GM12864 (cell line): ENCODE measurements around the gene HAUS8.

ENCODE experiments used
- DNase-seq: peaks from one replicate; pipeline ENCODE4 v3.0.0-alpha.2; 2011; ENCODE audit warnings: low read depth
- H3K4me3 ChIP-seq: 2 replicates; pipeline ENCODE4 v1.5.1; 2011; ENCODE audit warnings: mild to moderate bottlenecking, low read depth, low read length, control low read depth
- TF ChIP-seq, protein P1 (sequence below): IDR thresholded peaks from 2 replicates; pipeline ENCODE4 v1.5.1; 2011; ENCODE audit warnings: low read depth, mild to moderate bottlenecking, moderate library complexity, low read length, control low read depth, inconsistent platforms; ENCODE audit errors: missing control alignments

Gene HAUS8

DNA sequence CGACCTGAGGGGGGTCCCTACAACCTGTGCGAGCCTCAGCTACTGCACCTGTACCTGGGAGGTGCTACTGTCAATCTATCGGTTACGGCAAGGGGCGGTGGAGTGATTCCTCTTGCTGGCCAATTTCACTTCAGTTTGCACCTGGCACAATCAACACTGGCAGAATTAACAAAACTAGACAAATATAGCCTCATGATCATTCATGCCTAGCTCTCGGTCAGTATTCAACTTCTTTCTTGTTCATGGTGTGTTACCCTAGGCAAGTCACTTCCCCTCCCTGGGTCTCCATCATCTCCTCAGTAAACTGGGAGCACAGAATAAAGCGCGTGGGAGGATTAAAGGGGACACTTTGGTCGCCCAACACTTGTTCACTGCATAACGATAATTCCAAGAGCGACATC is 618 bp downstream of the HAUS8 start:
- H3K4me3 ChIP-seq: peak overlapping the region; percentile 86
- no peak for DNase-seq
- TF ChIP-seq, protein P1, sequence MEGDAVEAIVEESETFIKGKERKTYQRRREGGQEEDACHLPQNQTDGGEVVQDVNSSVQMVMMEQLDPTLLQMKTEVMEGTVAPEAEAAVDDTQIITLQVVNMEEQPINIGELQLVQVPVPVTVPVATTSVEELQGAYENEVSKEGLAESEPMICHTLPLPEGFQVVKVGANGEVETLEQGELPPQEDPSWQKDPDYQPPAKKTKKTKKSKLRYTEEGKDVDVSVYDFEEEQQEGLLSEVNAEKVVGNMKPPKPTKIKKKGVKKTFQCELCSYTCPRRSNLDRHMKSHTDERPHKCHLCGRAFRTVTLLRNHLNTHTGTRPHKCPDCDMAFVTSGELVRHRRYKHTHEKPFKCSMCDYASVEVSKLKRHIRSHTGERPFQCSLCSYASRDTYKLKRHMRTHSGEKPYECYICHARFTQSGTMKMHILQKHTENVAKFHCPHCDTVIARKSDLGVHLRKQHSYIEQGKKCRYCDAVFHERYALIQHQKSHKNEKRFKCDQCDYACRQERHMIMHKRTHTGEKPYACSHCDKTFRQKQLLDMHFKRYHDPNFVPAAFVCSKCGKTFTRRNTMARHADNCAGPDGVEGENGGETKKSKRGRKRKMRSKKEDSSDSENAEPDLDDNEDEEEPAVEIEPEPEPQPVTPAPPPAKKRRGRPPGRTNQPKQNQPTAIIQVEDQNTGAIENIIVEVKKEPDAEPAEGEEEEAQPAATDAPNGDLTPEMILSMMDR: no peak

DNA sequence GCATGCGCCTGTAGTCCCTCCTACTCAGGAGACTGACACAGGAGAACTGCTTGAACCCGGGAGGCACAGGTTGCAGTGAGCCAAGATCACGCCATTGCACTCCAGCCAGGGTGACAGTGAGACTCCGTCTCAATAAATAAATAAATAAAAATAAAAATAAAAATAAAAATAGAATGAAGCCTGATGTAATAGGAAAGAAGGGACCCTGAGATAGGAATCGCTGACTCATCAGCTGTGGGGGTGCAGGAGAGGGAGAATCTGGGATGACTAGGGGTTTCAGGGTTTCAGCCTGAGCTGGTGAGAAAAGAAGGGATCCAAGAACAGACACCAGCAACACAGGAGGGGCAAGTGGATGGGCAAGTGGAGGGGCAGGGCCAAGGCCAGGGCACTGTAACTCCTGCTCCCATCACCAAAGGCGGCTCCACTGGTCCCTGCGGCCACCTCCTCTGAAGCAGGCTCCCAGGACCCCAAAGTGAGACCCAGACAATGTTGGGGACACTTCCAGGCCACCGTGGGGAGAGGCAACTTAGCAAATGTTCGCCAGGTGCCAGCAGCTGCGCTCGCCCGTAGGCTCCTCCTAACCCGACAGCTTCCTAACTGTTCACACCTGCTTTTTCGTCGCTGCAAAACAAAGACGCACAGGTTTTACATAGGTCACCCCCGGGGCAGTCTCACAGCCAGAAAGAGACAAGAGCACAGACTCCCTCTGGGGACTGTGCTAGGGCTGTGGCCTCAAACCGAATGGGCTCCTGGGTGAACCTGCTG is 1.2 kb downstream of the HAUS8 start:
- no peak for DNase-seq
- peak overlapping the region; percentile 86 for H3K4me3 ChIP-seq

DNA sequence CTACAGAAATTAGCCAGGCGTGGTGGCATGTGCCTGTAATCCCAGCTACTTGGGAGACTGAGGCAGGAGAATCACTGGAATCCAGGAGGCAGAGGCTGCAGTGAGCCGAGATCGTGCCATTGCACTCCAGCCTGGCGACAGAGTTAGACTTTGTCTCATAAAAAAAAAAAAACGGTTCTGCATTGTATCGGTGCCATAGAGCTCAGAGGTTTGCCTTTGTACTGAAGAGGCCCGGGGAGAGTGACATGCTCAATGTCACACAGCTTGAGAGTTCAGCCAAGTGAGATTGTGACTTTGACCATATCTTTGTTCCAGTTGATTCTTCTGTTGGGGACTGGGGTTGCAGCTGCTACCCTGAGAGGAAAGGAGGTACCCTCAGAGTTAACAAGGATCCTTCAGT is 4.3 kb downstream of the HAUS8 start:
- TF ChIP-seq, protein P1: no peak
- no peak overlapping the region for H3K4me3 ChIP-seq
- no peak for DNase-seq

More for the DNA sequence above, 1.2 kb downstream of the HAUS8 start:
- TF ChIP-seq, protein P1: no peak

DNA sequence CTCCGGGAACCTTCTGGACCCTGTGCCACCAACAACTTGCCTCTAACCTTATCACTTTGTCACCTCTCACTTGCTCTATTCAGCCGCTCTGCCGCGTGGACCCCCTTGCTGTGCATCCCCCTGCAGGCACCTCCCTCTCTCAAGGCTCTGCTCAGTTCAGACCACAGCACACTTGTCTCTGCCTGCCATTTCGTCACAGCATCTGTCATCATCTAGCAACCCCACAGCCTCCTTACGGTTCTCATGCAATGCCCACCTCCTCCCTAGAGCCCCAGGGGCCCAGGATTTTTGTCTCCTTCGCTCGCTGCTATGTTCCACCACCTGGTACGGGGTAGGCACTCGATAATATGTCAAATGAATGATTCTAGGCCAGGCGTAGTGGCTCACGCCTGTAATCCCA is 4.8 kb downstream of the HAUS8 start:
- no peak for DNase-seq
- H3K4me3 ChIP-seq: no peak overlapping the region
- TF ChIP-seq, protein P1: no peak

DNA sequence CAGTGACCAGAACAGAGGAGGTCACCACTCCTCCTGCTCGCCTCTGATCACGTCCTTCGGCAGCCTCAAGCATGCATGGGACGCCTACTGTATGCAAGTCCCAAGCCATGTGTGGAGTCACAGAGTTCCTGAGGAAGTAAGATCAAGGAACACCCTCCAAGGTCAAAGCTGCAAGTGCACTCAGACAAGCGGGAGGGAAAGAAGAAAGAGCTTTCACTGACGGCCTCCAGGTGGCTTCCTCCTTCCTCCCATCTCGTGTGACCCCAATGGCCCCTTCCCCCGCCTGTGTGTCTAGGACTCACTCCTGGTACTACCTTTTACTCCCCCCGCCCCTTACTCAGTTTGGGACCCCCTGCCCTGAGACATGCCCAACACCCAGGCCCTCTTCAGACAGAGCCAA is 6.1 kb downstream of the HAUS8 start:
- TF ChIP-seq, protein P1: peak; percentile 27
- no peak for DNase-seq
- H3K4me3 ChIP-seq: no peak overlapping the region

DNA sequence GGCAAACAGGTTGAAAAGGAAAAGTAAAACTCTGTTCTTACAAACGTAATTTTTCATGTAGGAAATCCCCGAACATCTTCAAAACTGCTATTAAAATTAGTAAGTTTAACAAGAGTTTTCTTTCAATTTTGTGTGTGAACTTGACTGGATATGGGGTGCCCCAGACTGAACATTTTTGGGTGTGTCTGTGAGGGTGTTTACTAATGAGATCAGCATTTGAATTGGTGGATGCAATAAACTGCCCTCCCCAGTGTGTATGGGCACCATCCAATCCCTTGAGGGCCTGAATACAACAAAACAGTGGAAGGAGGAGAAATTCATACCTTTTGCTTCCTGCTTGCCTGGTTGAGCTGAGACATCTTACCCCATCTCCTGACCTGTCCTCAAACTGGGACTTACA is 11.8 kb downstream of the HAUS8 start:
- H3K4me3 ChIP-seq: no peak overlapping the region
- no peak for DNase-seq
- TF ChIP-seq, protein P1: no peak

DNA sequence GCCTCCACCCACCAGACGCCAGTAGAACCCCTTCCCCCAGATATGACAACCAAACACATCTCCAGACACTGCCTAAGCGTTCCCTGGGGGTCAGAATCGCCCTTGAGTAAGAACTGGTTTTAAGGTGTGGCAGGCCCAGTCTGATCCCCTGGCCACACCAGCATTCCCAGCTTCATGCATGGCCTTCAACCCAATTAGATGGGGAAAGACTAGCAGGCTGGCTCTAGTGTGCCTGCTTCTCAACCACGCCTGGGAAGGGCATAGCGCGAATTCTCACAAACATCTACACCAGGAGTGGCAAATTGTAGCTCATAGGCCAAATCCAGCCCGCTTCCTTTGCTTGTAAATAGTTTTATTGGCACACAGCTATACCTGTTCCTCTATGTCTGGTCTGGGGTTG is 13.6 kb downstream of the HAUS8 start:
- no peak overlapping the region for H3K4me3 ChIP-seq
- DNase-seq: no peak
- TF ChIP-seq, protein P1: no peak
